IMR-90 (cell line): ENCODE measurements around the gene DNAJC12. TPM values are rescaled to one million over a fixed set of nuclear protein-coding genes. Genes with fewer than 3 reads are reported as not detected.
"Not testable (repeated sequence)": the region's sequence is repeated elsewhere in the genome, so short reads cannot be mapped to it uniquely, and the experiment has no call there.

Experiments
- ATAC-seq: fragments of 200-7000 bp; cut with Tn5 transposase; 2 replicates; pipeline ENCODE4 v1.9.1; 2020; ENCODE audit warnings: low read depth, mild to moderate bottlenecking, moderate library complexity
- BruUV-seq: library from RNA; stranded (reverse); fragments of 400-500 nt; replicated peaks from 2 replicates; lab custom pipeline; 2021; lab: Mats Ljungman, UMichigan
- CTCF ChIA-PET: fragments of 300-600 bp; formaldehyde crosslinking; extraction: SDS; loops from one replicate; lab custom pipeline; 2021; ENCODE audit warnings: antibody characterized with exemption; lab: Yijun Ruan, JAX
- POLR2A ChIA-PET: fragments of 300-600 bp; sonication (Branson Sonifier 250); formaldehyde crosslinking; loops from one replicate; lab custom pipeline; 2022; ENCODE audit warnings: antibody characterized with exemption; ENCODE audit not compliant: unreplicated experiment; lab: Charles Lee
- DNase-seq: peaks from one replicate; pipeline ENCODE4 v3.0.0; 2013
- H2AFZ ChIP-seq: replicated peaks from 2 replicates; pipeline ENCODE3; 2013; ENCODE audit warnings: low read length, mild to moderate bottlenecking; ENCODE audit not compliant: poor library complexity
- H2AK5ac ChIP-seq: 2 replicates; pipeline ENCODE4 v1.6.1; 2013; ENCODE audit warnings: low read depth, low read length, inconsistent platforms
- H2AK9ac ChIP-seq: replicated peaks from 2 replicates; pipeline ENCODE3; 2013; ENCODE audit warnings: mild to moderate bottlenecking, low read depth, low read length, moderate library complexity; ENCODE audit not compliant: poor library complexity
- H2BK120ac ChIP-seq: 2 replicates; pipeline ENCODE4 v1.6.1; 2013; ENCODE audit warnings: low read depth, low read length, inconsistent platforms
- H2BK15ac ChIP-seq: 3 replicates; pipeline ENCODE4 v1.6.1; 2013; ENCODE audit warnings: low read depth, low read length, inconsistent platforms
- H2BK20ac ChIP-seq: 2 replicates; pipeline ENCODE4 v1.6.1; 2013; ENCODE audit warnings: low read depth, mild to moderate bottlenecking, inconsistent platforms, low read length, moderate library complexity
- H2BK5ac ChIP-seq: 2 replicates; pipeline ENCODE4 v1.6.1; 2013; ENCODE audit warnings: mild to moderate bottlenecking, low read depth, low read length, inconsistent platforms; ENCODE audit not compliant: poor library complexity, severe bottlenecking
- H3K14ac ChIP-seq: replicated peaks from 2 replicates; pipeline ENCODE4 v1.6.1; 2013; ENCODE audit warnings: low read depth, low read length, inconsistent platforms
- H3K18ac ChIP-seq: 2 replicates; pipeline ENCODE4 v1.6.1; 2013; ENCODE audit warnings: low read depth, low read length, control low read depth
- H3K23ac ChIP-seq: 2 replicates; pipeline ENCODE4 v1.6.1; 2013; ENCODE audit warnings: low read depth, low read length, inconsistent platforms
- H3K27ac ChIP-seq: 2 replicates; pipeline ENCODE4 v1.5.1; 2013; ENCODE audit warnings: mild to moderate bottlenecking, control low read depth, low read length; ENCODE audit not compliant: insufficient read depth
- H3K27me3 ChIP-seq: 2 replicates; pipeline ENCODE4 v1.6.1; 2013; ENCODE audit warnings: low read length; ENCODE audit not compliant: control insufficient read depth, insufficient read depth
- H3K36me3 ChIP-seq: 2 replicates; pipeline ENCODE4 v1.6.1; 2013; ENCODE audit warnings: low read length, mixed read lengths; ENCODE audit not compliant: control insufficient read depth, insufficient read depth
- H3K4ac ChIP-seq: 2 replicates; pipeline ENCODE4 v1.6.1; 2013; ENCODE audit warnings: low read depth, low read length, inconsistent platforms
- H3K4me1 ChIP-seq: 2 replicates; pipeline ENCODE4 v1.6.1; 2013; ENCODE audit warnings: low read length, mixed read lengths; ENCODE audit not compliant: control insufficient read depth, insufficient read depth
- H3K4me2 ChIP-seq: 2 replicates; pipeline ENCODE4 v1.6.1; 2013; ENCODE audit warnings: low read depth, mild to moderate bottlenecking, control low read depth, low read length, moderate library complexity
- H3K4me3 ChIP-seq: 2 replicates; pipeline ENCODE4 v1.5.1; 2013; ENCODE audit warnings: low read depth, mild to moderate bottlenecking, control low read depth, low read length, moderate library complexity; ENCODE audit not compliant: insufficient read depth
- H3K56ac ChIP-seq: 2 replicates; pipeline ENCODE4 v1.6.1; 2013; ENCODE audit warnings: low read length, inconsistent platforms; ENCODE audit not compliant: insufficient read depth; ENCODE audit errors: extremely low read depth
- H3K79me1 ChIP-seq, 2 experiments: 2 replicates each; pipeline ENCODE4 v1.6.1; 2013; ENCODE audit warnings: low read length in 2 of 2, inconsistent platforms in 1 of 2, low read depth in 1 of 2
- H3K9ac ChIP-seq: 2 replicates; pipeline ENCODE4 v1.6.1; 2013; ENCODE audit warnings: low read depth, low read length, control low read depth
- H3K9me1 ChIP-seq: 2 replicates; pipeline ENCODE4 v1.6.1; 2013; ENCODE audit warnings: low read length, inconsistent platforms; ENCODE audit not compliant: insufficient read depth
- H3K9me3 ChIP-seq: 2 replicates; pipeline ENCODE4 v1.6.1; 2013; ENCODE audit warnings: low read length; ENCODE audit not compliant: control insufficient read depth, insufficient read depth
- H4K20me1 ChIP-seq: 2 replicates; pipeline ENCODE4 v1.6.1; 2013; ENCODE audit warnings: low read length, inconsistent platforms; ENCODE audit not compliant: insufficient read depth
- H4K5ac ChIP-seq: 2 replicates; pipeline ENCODE4 v1.6.1; 2013; ENCODE audit warnings: mild to moderate bottlenecking, low read depth, low read length, control low read depth
- H4K8ac ChIP-seq, 2 experiments: 2 replicates each; pipeline ENCODE4 v1.6.1; 2013; ENCODE audit warnings: low read depth in 2 of 2, low read length in 2 of 2, control low read depth in 1 of 2, inconsistent platforms in 1 of 2
- H4K91ac ChIP-seq: 2 replicates; pipeline ENCODE4 v1.6.1; 2013; ENCODE audit warnings: low read depth, low read length, inconsistent platforms; ENCODE audit not compliant: insufficient read depth
- WGBS, 2 experiments: methylation state at CpG; one replicate each; pipeline versions ENCODE4 v1.1.5 to v1.1.7; 2013; ENCODE audit warnings: missing lambda C conversion rate in 2 of 2; ENCODE audit not compliant: insufficient read length in 1 of 2; ENCODE audit errors: extremely low coverage in 2 of 2; 5-methylcytosine and 5-hydroxymethylcytosine counted together
- dilution Hi-C: fragments of 300-500 bp; cut with HindIII; formaldehyde crosslinking; loops from one replicate; pipeline ENCODE4 v1.14.3; 2018; ENCODE audit warnings: low sequenced_read_pairs; ENCODE audit not compliant: unreplicated experiment
- in situ Hi-C: fragments of 300-500 bp; cut with MboI; formaldehyde crosslinking; loops from 3 replicates; pipeline ENCODE4 v1.14.3; 2019; ENCODE audit warnings: low sequenced_read_pairs, inconsistent platforms, mixed read lengths
- intact Hi-C: fragments of 100-400 bp; cut with micrococcal nuclease; formaldehyde crosslinking; loops from 2 replicates; pipeline ENCODE4 v1.10.0; 2022
- polyA plus RNA-seq, 3 experiments: library from polyadenylated mRNA; depleted of rRNA; stranded (reverse); fragments of >200 nt; gene quantifications; 2 replicates each; pipeline ENCODE4 v1.2.3, GENCODE V29; 2012; ENCODE audit warnings: low replicate concordance in 1 of 3
- total RNA-seq: library from RNA; depleted of rRNA; stranded (reverse); fragments of >200 nt; gene quantifications from 2 replicates; pipeline ENCODE4 v1.2.3, GENCODE V29; 2012

Gene DNAJC12
- total and polyA plus RNA-seq, 2 of the 4 experiments (the other 2 are of a cell fraction): 2.3 to 2.9 TPM

DNA sequence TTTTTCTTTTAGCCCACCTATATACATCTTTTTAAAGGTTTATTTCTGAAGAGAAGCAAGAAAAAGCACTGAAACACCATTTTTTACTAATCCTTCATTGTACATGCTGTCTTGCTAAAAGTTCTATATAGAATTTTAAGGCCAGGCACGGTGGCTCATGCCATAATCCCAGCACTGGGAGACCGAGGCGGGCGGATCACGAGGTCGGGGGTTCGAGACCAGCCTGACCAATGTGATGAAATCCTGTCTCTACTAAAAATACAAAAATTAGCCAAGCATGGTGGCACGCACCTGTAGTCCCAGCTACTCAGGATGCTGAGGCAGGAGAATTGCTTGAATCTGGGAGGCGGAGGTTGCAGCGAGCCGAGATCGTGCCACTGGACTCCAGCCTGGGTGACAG lies 1.5 kb upstream of the DNAJC12 start:
- no CpG with 5 or more reads among the region's 12 CpGs for WGBS, 2 experiments
- in situ Hi-C loops, intact Hi-C loops: not testable (repeated sequence)

More for the DNA sequence above, 1.5 kb upstream of the DNAJC12 start:
- H4K20me1 ChIP-seq, H3K27me3 ChIP-seq, H3K79me1 ChIP-seq, H3K18ac ChIP-seq, H2BK120ac ChIP-seq, H4K91ac ChIP-seq, POLR2A ChIA-PET, H2BK15ac ChIP-seq, CTCF ChIA-PET, H2AK5ac ChIP-seq, H3K4me2 ChIP-seq, H4K8ac ChIP-seq, H4K5ac ChIP-seq, H3K9me1 ChIP-seq, H2AFZ ChIP-seq, BruUV-seq, dilution Hi-C loops, H3K4ac ChIP-seq, H3K27ac ChIP-seq, H2AK9ac ChIP-seq, H3K9me3 ChIP-seq, H3K4me1 ChIP-seq, H3K56ac ChIP-seq, ATAC-seq, H3K36me3 ChIP-seq, H3K4me3 ChIP-seq, H3K23ac ChIP-seq, DNase-seq, H3K14ac ChIP-seq, H3K9ac ChIP-seq, H2BK20ac ChIP-seq, H2BK5ac ChIP-seq: not testable (repeated sequence)
